Type B pancreatic cell (in vitro differentiated cells): ENCODE results near the gene C2CD4D. TPM values are rescaled to one million over a fixed set of nuclear protein-coding genes. Genes with fewer than 3 reads are reported as not detected.

Source experiments
- DNase-seq: peaks from one replicate; pipeline ENCODE4 v3.0.0; 2021; ENCODE audit warnings: mixed read lengths; ENCODE audit not compliant: unreplicated experiment; ENCODE audit errors: extremely low spot score
- H3K27ac Mint-ChIP-seq: 2 replicates; pipeline ENCODE4 v1.8.0; 2021; ENCODE audit warnings: mild to moderate bottlenecking, mixed read lengths
- H3K27me3 Mint-ChIP-seq: 2 replicates; pipeline ENCODE4 v1.8.0; 2021; ENCODE audit warnings: mixed read lengths
- H3K36me3 Mint-ChIP-seq: 2 replicates; pipeline ENCODE4 v1.8.0; 2021; ENCODE audit warnings: mixed read lengths
- H3K4me1 Mint-ChIP-seq: one replicate; pipeline ENCODE4 v1.8.0; 2021; ENCODE audit warnings: mixed read lengths; ENCODE audit not compliant: unreplicated experiment
- H3K4me3 Mint-ChIP-seq: 2 replicates; pipeline ENCODE4 v1.8.0; 2021; ENCODE audit warnings: mild to moderate bottlenecking, mixed read lengths
- H3K9me3 Mint-ChIP-seq: 2 replicates; pipeline ENCODE4 v1.8.0; 2021; ENCODE audit warnings: mixed read lengths
- CTCF ChIP-seq: fragments of 200-600 bp; sonication (generic); conservative IDR thresholded peaks from 2 replicates; pipeline ENCODE4 v1.5.0; 2021; ENCODE audit warnings: antibody characterized with exemption, mild to moderate bottlenecking
- total RNA-seq: library from RNA; stranded (reverse); gene quantifications from 2 replicates; pipeline ENCODE4 v1.2.1, GENCODE V29; 2021; ENCODE audit warnings: low replicate concordance

The C2CD4D gene
- total RNA-seq, 1 donor from 2014 or later = 0.43 TPM

- Mint-ChIP-seq H3K4me1 (no peaks in the 10 kb centered on the region), H3K36me3 (no peaks in the 10 kb centered on the region), H3K4me3 (no peak overlapping the region), H3K9me3 (no peaks in the 10 kb centered on the region), H3K27ac (no peak overlapping the region), H3K27me3 (peaks cover 54% of the 10 kb centered on the region)
- no peak for DNase-seq
- no peak for TF ChIP-seq CTCF
Observed at GRCh38 chr1:151847867-151848596, 8.4 kb upstream of the C2CD4D start.

- H3K27ac Mint-ChIP-seq = no peak overlapping the region
- no peaks in the 10 kb centered on the region for H3K36me3 Mint-ChIP-seq
- H3K27me3 Mint-ChIP-seq = peaks cover 61% of the 10 kb centered on the region
Observed at GRCh38 chr1:151846686-151847237, 7.1 kb upstream of the C2CD4D start.

GRCh38 chr1:151846062-151846568 is 6.5 kb upstream of the C2CD4D start:
- Mint-ChIP-seq H3K9me3 (no peaks in the 10 kb centered on the region), H3K4me1 (no peaks in the 10 kb centered on the region), H3K36me3 (no peaks in the 10 kb centered on the region), H3K4me3 (no peak overlapping the region), H3K27ac (no peak overlapping the region), H3K27me3 (peaks cover 63% of the 10 kb centered on the region)
- no peak for TF ChIP-seq CTCF
- no peak for DNase-seq

More at GRCh38 chr1:151846686-151847237, 7.1 kb upstream of the C2CD4D start:
- DNase-seq = no peak
- Mint-ChIP-seq H3K4me3 (no peak overlapping the region), H3K9me3 (no peaks in the 10 kb centered on the region), H3K4me1 (no peaks in the 10 kb centered on the region)
- no peak for TF ChIP-seq CTCF

GRCh38 chr1:151843398-151843797 is 3.8 kb upstream of the C2CD4D start:
- Mint-ChIP-seq H3K36me3 (no peaks in the 10 kb centered on the region), H3K9me3 (no peaks in the 10 kb centered on the region), H3K27me3 (peaks cover 66% of the 10 kb centered on the region), H3K4me3 (no peak overlapping the region), H3K4me1 (peaks cover 5% of the 10 kb centered on the region), H3K27ac (no peak overlapping the region)
- no peak for TF ChIP-seq CTCF
- no peak for DNase-seq

GRCh38 chr1:151841141-151841540 is 1.5 kb upstream of the C2CD4D start:
- DNase-seq = no peak
- Mint-ChIP-seq H3K36me3 (peaks cover 8% of the 10 kb centered on the region), H3K9me3 (no peaks in the 10 kb centered on the region), H3K27ac (no peak overlapping the region), H3K4me3 (no peak overlapping the region), H3K27me3 (peaks cover 77% of the 10 kb centered on the region), H3K4me1 (peaks cover 13% of the 10 kb centered on the region)
- TF ChIP-seq CTCF = no peak
